Astrocyte (in vitro differentiated cells and primary cell): ENCODE results near the gene NPAS3. TPM values are rescaled to one million over a fixed set of nuclear protein-coding genes. Genes with fewer than 3 reads are reported as not detected.
A peak's percentile ranks its signal among the peaks of the same experiment; 100 is the strongest.

Experiments used
- DNase-seq: peaks from one replicate; pipeline ENCODE4 v3.0.0-alpha.2; 2010; ENCODE audit warnings: low read depth
- FAIRE-seq: peaks from 2 replicates; lab custom pipeline; 2011; peaks lifted over from hg19 to GRCh38; lab: Jason Lieb, UNC
- H2AFZ ChIP-seq: 2 replicates; pipeline ENCODE4 v1.6.0; 2012; ENCODE audit warnings: low read depth, low read length, inconsistent platforms
- H3K27ac ChIP-seq: 2 replicates; pipeline ENCODE4 v1.5.1; 2011; ENCODE audit warnings: low read depth, low read length, inconsistent platforms
- H3K27me3 ChIP-seq: 2 replicates; pipeline ENCODE4 v1.6.0; 2011; ENCODE audit warnings: low read length, inconsistent platforms; ENCODE audit not compliant: insufficient read depth
- H3K36me3 ChIP-seq: 2 replicates; pipeline ENCODE4 v1.5.1; 2011; ENCODE audit warnings: low read length, inconsistent platforms; ENCODE audit not compliant: insufficient read depth
- H3K4me1 ChIP-seq: 2 replicates; pipeline ENCODE4 v1.5.1; 2011; ENCODE audit warnings: low read length, inconsistent platforms; ENCODE audit not compliant: insufficient read depth
- H3K4me2 ChIP-seq: 2 replicates; pipeline ENCODE4 v1.6.0; 2012; ENCODE audit warnings: low read length, inconsistent platforms
- H3K4me3 ChIP-seq: 2 replicates; pipeline ENCODE4 v1.5.1; 2011; ENCODE audit warnings: low read depth, mild to moderate bottlenecking, low read length, inconsistent platforms; ENCODE audit not compliant: insufficient read depth
- H3K79me2 ChIP-seq: 2 replicates; pipeline ENCODE4 v1.6.0; 2012; ENCODE audit warnings: mild to moderate bottlenecking, low read length, inconsistent platforms; ENCODE audit not compliant: insufficient read depth
- H3K9ac ChIP-seq: 2 replicates; pipeline ENCODE4 v1.6.0; 2012; ENCODE audit warnings: mild to moderate bottlenecking, low read length, inconsistent platforms
- H3K9me3 ChIP-seq: 2 replicates; pipeline ENCODE4 v1.5.1; 2012; ENCODE audit warnings: low read depth, mild to moderate bottlenecking, low read length, inconsistent platforms; ENCODE audit not compliant: insufficient read depth
- H4K20me1 ChIP-seq: 2 replicates; pipeline ENCODE4 v1.6.0; 2012; ENCODE audit warnings: low read length, inconsistent platforms; ENCODE audit not compliant: insufficient read depth
- H3K27ac Mint-ChIP-seq: one replicate; pipeline ENCODE4 v1.8.0; 2021; ENCODE audit warnings: mild to moderate bottlenecking, mixed read lengths; ENCODE audit not compliant: unreplicated experiment
- H3K27me3 Mint-ChIP-seq: one replicate; pipeline ENCODE4 v1.8.0; 2021; ENCODE audit warnings: low read depth, mixed read lengths; ENCODE audit not compliant: unreplicated experiment
- H3K36me3 Mint-ChIP-seq: one replicate; pipeline ENCODE4 v1.8.0; 2021; ENCODE audit warnings: low read depth, mixed read lengths; ENCODE audit not compliant: unreplicated experiment
- H3K4me1 Mint-ChIP-seq: one replicate; pipeline ENCODE4 v1.8.0; 2021; ENCODE audit warnings: low read depth, mixed read lengths; ENCODE audit not compliant: unreplicated experiment
- H3K4me3 Mint-ChIP-seq: one replicate; pipeline ENCODE4 v1.8.0; 2021; ENCODE audit warnings: mild to moderate bottlenecking, moderate library complexity, mixed read lengths; ENCODE audit not compliant: unreplicated experiment
- H3K9me3 Mint-ChIP-seq: one replicate; pipeline ENCODE4 v1.8.0; 2021; ENCODE audit warnings: mild to moderate bottlenecking, mixed read lengths; ENCODE audit not compliant: unreplicated experiment
- CTCF ChIP-seq: IDR thresholded peaks from 2 replicates; pipeline ENCODE4 v1.5.1; 2011; ENCODE audit warnings: low read depth, mild to moderate bottlenecking, inconsistent platforms, low read length, moderate library complexity; ENCODE audit not compliant: insufficient read depth
- EZH2 ChIP-seq: IDR thresholded peaks from 2 replicates; pipeline ENCODE4 v1.6.1; 2012; ENCODE audit warnings: mild to moderate bottlenecking, low read length, inconsistent platforms; ENCODE audit not compliant: insufficient read depth
- total RNA-seq: library from RNA; stranded (reverse); gene quantifications from 2 replicates; pipeline ENCODE4 v1.2.1, GENCODE V29; 2021

Gene NPAS3
- total RNA-seq, 1 donor from 2014 or later = 2.6 TPM

GRCh38 chr14:33849455-33849801 lies 910.7 kb downstream of the NPAS3 start:
- peaks cover 12% of the 10 kb centered on the region for H3K4me1 Mint-ChIP-seq
- Histone ChIP-seq H3K36me3 (no peaks in the 10 kb centered on the region), H3K4me1 (no peaks in the 10 kb centered on the region), H3K27ac (no peak overlapping the region), H3K9ac (no peak overlapping the region), H3K9me3 (no peaks in the 10 kb centered on the region), H3K79me2 (no peaks in the 10 kb centered on the region), H3K4me3 (no peak overlapping the region), H4K20me1 (no peaks in the 10 kb centered on the region), H3K27me3 (no peaks in the 10 kb centered on the region), H2AFZ (no peak overlapping the region), H3K4me2 (no peak overlapping the region)
- FAIRE-seq (no peak), DNase-seq (no peak)
- no peaks in the 10 kb centered on the region for H3K36me3 Mint-ChIP-seq
- TF ChIP-seq EZH2 (no peak), CTCF (no peak)
- peak overlapping the region; percentile 12 for H3K27ac Mint-ChIP-seq
- H3K4me3 Mint-ChIP-seq = no peak overlapping the region
- peaks cover 4% of the 10 kb centered on the region for H3K9me3 Mint-ChIP-seq
- peaks cover 4% of the 10 kb centered on the region for H3K27me3 Mint-ChIP-seq

- FAIRE-seq (no peak), DNase-seq (no peak)
- Mint-ChIP-seq H3K27me3 (peaks cover 4% of the 10 kb centered on the region), H3K27ac (no peak overlapping the region), H3K36me3 (no peaks in the 10 kb centered on the region), H3K4me1 (peaks cover 12% of the 10 kb centered on the region), H3K9me3 (peaks cover 4% of the 10 kb centered on the region), H3K4me3 (no peak overlapping the region)
- no peak overlapping the region for H3K9ac ChIP-seq
- H3K4me1 ChIP-seq = no peaks in the 10 kb centered on the region
- no peak overlapping the region for H2AFZ ChIP-seq
- H3K27me3 ChIP-seq = no peaks in the 10 kb centered on the region
- H3K27ac ChIP-seq = no peak overlapping the region
- TF ChIP-seq CTCF (no peak), EZH2 (no peak)
- no peaks in the 10 kb centered on the region for H4K20me1 ChIP-seq
- H3K79me2 ChIP-seq = no peaks in the 10 kb centered on the region
- H3K4me3 ChIP-seq = no peak overlapping the region
- no peaks in the 10 kb centered on the region for H3K36me3 ChIP-seq
- no peak overlapping the region for H3K4me2 ChIP-seq
- H3K9me3 ChIP-seq = no peaks in the 10 kb centered on the region
Measured at GRCh38 chr14:33850826-33851225, 912.1 kb downstream of the NPAS3 start.

- no peaks in the 10 kb centered on the region for H3K79me2 ChIP-seq
- TF ChIP-seq CTCF (no peak), EZH2 (no peak)
- no peak overlapping the region for H3K4me2 ChIP-seq
- H3K9ac ChIP-seq = no peak overlapping the region
- no peaks in the 10 kb centered on the region for H4K20me1 ChIP-seq
- Mint-ChIP-seq H3K4me3 (no peak overlapping the region), H3K27ac (no peak overlapping the region), H3K4me1 (peaks cover 12% of the 10 kb centered on the region), H3K27me3 (peaks cover 4% of the 10 kb centered on the region), H3K36me3 (no peaks in the 10 kb centered on the region), H3K9me3 (peaks cover 6% of the 10 kb centered on the region)
- FAIRE-seq (no peak), DNase-seq (no peak)
- H3K27me3 ChIP-seq = no peaks in the 10 kb centered on the region
- no peaks in the 10 kb centered on the region for H3K9me3 ChIP-seq
- H3K4me1 ChIP-seq = no peaks in the 10 kb centered on the region
- no peak overlapping the region for H3K27ac ChIP-seq
- no peak overlapping the region for H2AFZ ChIP-seq
- no peaks in the 10 kb centered on the region for H3K36me3 ChIP-seq
- no peak overlapping the region for H3K4me3 ChIP-seq
Measured at GRCh38 chr14:33851366-33851765, 912.7 kb downstream of the NPAS3 start.
